ENCODE results near the gene LGR5. TPM values are rescaled to one million over a fixed set of nuclear protein-coding genes. Genes with fewer than 3 reads are reported as not detected.

The LGR5 gene
- total RNA-seq, 2 experiments from 2014 or later: not detected

- TF ChIP-seq, protein P1, sequence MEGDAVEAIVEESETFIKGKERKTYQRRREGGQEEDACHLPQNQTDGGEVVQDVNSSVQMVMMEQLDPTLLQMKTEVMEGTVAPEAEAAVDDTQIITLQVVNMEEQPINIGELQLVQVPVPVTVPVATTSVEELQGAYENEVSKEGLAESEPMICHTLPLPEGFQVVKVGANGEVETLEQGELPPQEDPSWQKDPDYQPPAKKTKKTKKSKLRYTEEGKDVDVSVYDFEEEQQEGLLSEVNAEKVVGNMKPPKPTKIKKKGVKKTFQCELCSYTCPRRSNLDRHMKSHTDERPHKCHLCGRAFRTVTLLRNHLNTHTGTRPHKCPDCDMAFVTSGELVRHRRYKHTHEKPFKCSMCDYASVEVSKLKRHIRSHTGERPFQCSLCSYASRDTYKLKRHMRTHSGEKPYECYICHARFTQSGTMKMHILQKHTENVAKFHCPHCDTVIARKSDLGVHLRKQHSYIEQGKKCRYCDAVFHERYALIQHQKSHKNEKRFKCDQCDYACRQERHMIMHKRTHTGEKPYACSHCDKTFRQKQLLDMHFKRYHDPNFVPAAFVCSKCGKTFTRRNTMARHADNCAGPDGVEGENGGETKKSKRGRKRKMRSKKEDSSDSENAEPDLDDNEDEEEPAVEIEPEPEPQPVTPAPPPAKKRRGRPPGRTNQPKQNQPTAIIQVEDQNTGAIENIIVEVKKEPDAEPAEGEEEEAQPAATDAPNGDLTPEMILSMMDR (IDR thresholded peaks at IDR 0.05): no peak
- peaks cover 5 to 13% of the 10 kb centered on the region in 2 experiments for H3K27me3 ChIP-seq (ENCODE audit: control insufficient read depth in 1 of 2, insufficient read depth in 2 of 2, low read length in 2 of 2)
- Mint-ChIP-seq H3K27me3 (peaks cover 26% of the 10 kb centered on the region), H3K4me3 (no peak overlapping the region), H3K36me3 (ENCODE audit: low read depth) (no peaks in the 10 kb centered on the region), H3K9me3 (no peaks in the 10 kb centered on the region), H3K4me1 (ENCODE audit: low read depth) (no peaks in the 10 kb centered on the region), H3K27ac (no peak overlapping the region)
- H3K27ac ChIP-seq (ENCODE audit: low read depth in 1 of 2, low read length in 2 of 2): no peak overlapping the region
- POLR2A ChIA-PET: no interaction called here
- no peaks in the 10 kb centered on the region for H3K9me3 ChIP-seq (ENCODE audit: control insufficient read depth in 1 of 2, insufficient read depth in 1 of 2, low read length in 2 of 2)
- no peak for ATAC-seq (ENCODE audit: poor library complexity)
- CTCF ChIA-PET: no interaction called here
- intact Hi-C loops (cut with DNase I, micrococcal nuclease): no loop called here
- no peak for DNase-seq
- H3K36me3 ChIP-seq (ENCODE audit: insufficient read depth, low read length): no peaks in the 10 kb centered on the region
- H3K4me3 ChIP-seq (ENCODE audit: low read length): no peak overlapping the region
- H3K4me1 ChIP-seq (ENCODE audit: insufficient read depth, low read length): no peaks in the 10 kb centered on the region
These were observed 12.4 kb downstream of the LGR5 start for GRCh38 chr12:71452006-71452405.

DNA sequence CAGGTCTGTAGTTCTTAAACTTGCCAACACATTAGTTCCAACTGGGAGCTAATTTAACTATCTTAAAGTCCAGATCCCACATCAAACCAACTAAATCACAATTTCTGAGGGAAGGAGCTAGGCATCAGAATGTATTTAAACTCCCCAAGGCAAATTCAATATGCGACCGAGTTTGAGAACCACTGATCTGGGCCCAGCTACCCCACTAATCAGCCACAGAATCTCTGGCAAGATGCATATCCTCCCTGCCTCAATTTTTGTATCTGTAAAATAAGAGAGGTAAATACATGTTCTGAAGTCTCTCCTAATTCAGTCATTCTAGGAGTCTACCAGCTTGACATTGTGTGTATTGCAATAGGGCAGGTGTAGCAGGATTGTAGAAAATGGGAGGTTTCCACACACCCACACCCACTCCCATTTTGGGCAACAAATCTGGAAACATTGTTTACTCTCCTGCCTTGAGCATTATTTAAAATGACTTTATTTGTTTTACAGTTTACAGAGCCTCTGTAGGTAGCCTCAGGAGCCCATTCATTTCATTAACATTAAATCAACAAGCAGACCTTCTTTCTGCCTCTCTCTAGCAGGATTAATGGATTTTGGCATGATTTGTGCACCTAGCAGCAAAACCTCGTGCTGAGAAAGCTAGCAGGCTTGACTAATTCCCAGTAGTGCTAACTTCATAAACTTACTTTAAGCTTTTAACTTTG lies 15.6 kb downstream of the LGR5 start:
- CTCF ChIA-PET: no interaction called here
- no peaks in the 10 kb centered on the region for H3K4me1 ChIP-seq (ENCODE audit: insufficient read depth, low read length)
- no peaks in the 10 kb centered on the region for H3K9me3 ChIP-seq (ENCODE audit: control insufficient read depth in 1 of 2, insufficient read depth in 1 of 2, low read length in 2 of 2)
- H3K27me3 ChIP-seq (ENCODE audit: control insufficient read depth in 1 of 2, insufficient read depth in 2 of 2, low read length in 2 of 2): peaks cover 5% of the 10 kb centered on the region in 2 experiments
- no peaks in the 10 kb centered on the region for H3K9me3 Mint-ChIP-seq
- no peak overlapping the region for H3K4me3 Mint-ChIP-seq
- no peaks in the 10 kb centered on the region for H3K36me3 ChIP-seq (ENCODE audit: insufficient read depth, low read length)
- no peak for ATAC-seq (ENCODE audit: poor library complexity)
- H3K27me3 Mint-ChIP-seq: peaks cover 25% of the 10 kb centered on the region
- no peak overlapping the region for H3K4me3 ChIP-seq (ENCODE audit: low read length)
- H3K4me1 Mint-ChIP-seq (ENCODE audit: low read depth): no peaks in the 10 kb centered on the region
- POLR2A ChIA-PET: no interaction called here
- TF ChIP-seq, protein P1 (IDR thresholded peaks at IDR 0.05): no peak
- H3K36me3 Mint-ChIP-seq (ENCODE audit: low read depth): no peaks in the 10 kb centered on the region
- DNase-seq: no peak
- intact Hi-C loops (cut with DNase I, micrococcal nuclease): no loop called here
- no peak overlapping the region for H3K27ac ChIP-seq (ENCODE audit: low read depth in 1 of 2, low read length in 2 of 2)
- no peak overlapping the region for H3K27ac Mint-ChIP-seq

DNA sequence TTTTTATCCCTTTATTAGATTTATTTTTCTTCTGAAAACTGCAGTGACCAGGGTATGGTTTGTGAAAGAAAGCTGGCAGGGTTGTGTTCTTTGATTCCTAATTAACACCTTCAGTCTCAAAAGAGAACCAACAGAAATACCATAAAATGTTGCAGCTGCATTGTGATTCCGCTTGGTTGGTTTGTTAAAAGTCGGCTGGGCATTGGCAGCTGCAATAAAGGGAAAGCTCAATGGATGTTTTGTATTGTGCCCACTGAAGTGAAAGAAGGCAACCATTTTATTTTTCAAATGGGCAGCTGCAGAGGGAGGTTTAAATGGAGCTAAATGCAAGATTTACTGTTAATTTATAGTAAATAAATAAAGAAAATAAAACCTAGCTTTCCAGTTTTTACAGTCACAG lies 16.7 kb downstream of the LGR5 start:
- intact Hi-C loops (cut with DNase I, micrococcal nuclease): no loop called here
- CTCF ChIA-PET: interaction anchor here (0.6 kb wide), 1 partner anchor 52 kb away, joined by 3 read pairs; no protein-coding TSS in a partner anchor
- TF ChIP-seq, protein P1 (IDR thresholded peaks at IDR 0.05): no peak

More for the DNA sequence above, 16.7 kb downstream of the LGR5 start:
- Mint-ChIP-seq H3K27ac (no peak overlapping the region), H3K36me3 (ENCODE audit: low read depth) (no peaks in the 10 kb centered on the region), H3K4me1 (ENCODE audit: low read depth) (no peaks in the 10 kb centered on the region), H3K27me3 (peaks cover 25% of the 10 kb centered on the region), H3K9me3 (no peaks in the 10 kb centered on the region), H3K4me3 (no peak overlapping the region)
- no peak overlapping the region for H3K4me3 ChIP-seq (ENCODE audit: low read length)
- no peaks in the 10 kb centered on the region for H3K9me3 ChIP-seq (ENCODE audit: control insufficient read depth in 1 of 2, insufficient read depth in 1 of 2, low read length in 2 of 2)
- POLR2A ChIA-PET: no interaction called here
- ATAC-seq (ENCODE audit: poor library complexity) (no peak), DNase-seq (no peak)
- no peak overlapping the region for H3K27ac ChIP-seq (ENCODE audit: low read depth in 1 of 2, low read length in 2 of 2)
- H3K36me3 ChIP-seq (ENCODE audit: insufficient read depth, low read length): no peaks in the 10 kb centered on the region
- peaks cover 0 to 5% of the 10 kb centered on the region in 2 experiments for H3K27me3 ChIP-seq (ENCODE audit: control insufficient read depth in 1 of 2, insufficient read depth in 2 of 2, low read length in 2 of 2)
- H3K4me1 ChIP-seq (ENCODE audit: insufficient read depth, low read length): no peaks in the 10 kb centered on the region

All from CD4-positive, alpha-beta T cell (primary cell).